CD4-positive, CD25-positive, alpha-beta regulatory T cell (primary cell): ENCODE results near the gene PPP2R5E. TPM values are rescaled to one million over a fixed set of nuclear protein-coding genes. Genes with fewer than 3 reads are reported as not detected.

ENCODE experiments used
- ATAC-seq, 2 donors: fragments of 150-1000 bp; cut with Tn5 transposase; one replicate each; pipeline ENCODE4 v1.10.0; 2021; ENCODE audit warnings: low read depth in 2 of 2, moderate number of reproducible peaks in 2 of 2, moderate library complexity in 1 of 2
- DNase-seq, 3 donors: peaks; one replicate each; pipeline versions ENCODE4 v3.0.0 to v3.0.0-alpha.2; 2012 to 2022; ENCODE audit warnings: mixed read lengths in 1 of 3
- H3K27ac ChIP-seq: one replicate; pipeline ENCODE4 v1.7.0; 2013; ENCODE audit warnings: mild to moderate bottlenecking, low read length; ENCODE audit not compliant: insufficient read depth, poor library complexity, severe bottlenecking
- H3K27me3 ChIP-seq: one replicate; pipeline ENCODE4 v1.7.0; 2013; ENCODE audit warnings: low read length; ENCODE audit not compliant: control insufficient read depth, insufficient read depth
- H3K36me3 ChIP-seq: one replicate; pipeline ENCODE4 v1.7.0; 2013; ENCODE audit warnings: mild to moderate bottlenecking, low read length, moderate library complexity; ENCODE audit not compliant: control insufficient read depth, insufficient read depth
- H3K4me1 ChIP-seq: 2 replicates; pipeline ENCODE4 v1.7.0; 2013; ENCODE audit warnings: mild to moderate bottlenecking, low read length; ENCODE audit not compliant: insufficient read depth, control insufficient read depth, poor library complexity, severe bottlenecking
- H3K4me3 ChIP-seq: one replicate; pipeline ENCODE4 v1.7.0; 2013; ENCODE audit warnings: low read depth, mild to moderate bottlenecking, low read length, moderate library complexity
- H3K9me3 ChIP-seq, 2 experiments: 1 replicate in 1 of 2; 2 replicates in 1 of 2; pipeline ENCODE4 v1.7.0; 2013; ENCODE audit warnings: low read length in 2 of 2, mild to moderate bottlenecking in 1 of 2, moderate library complexity in 1 of 2; ENCODE audit not compliant: control insufficient read depth in 2 of 2
- H3K27ac Mint-ChIP-seq, 3 donors: one replicate each; pipeline ENCODE4 v1.8.0; 2020 to 2022; ENCODE audit warnings: mild to moderate bottlenecking in 3 of 3, mixed read lengths in 3 of 3, moderate library complexity in 2 of 3
- H3K27me3 Mint-ChIP-seq: one replicate; pipeline ENCODE4 v1.8.0; 2022; ENCODE audit warnings: mild to moderate bottlenecking, mixed read lengths
- H3K36me3 Mint-ChIP-seq: one replicate; pipeline ENCODE4 v1.8.0; 2020; ENCODE audit warnings: mixed read lengths
- H3K4me1 Mint-ChIP-seq, 4 donors: one replicate each; pipeline ENCODE4 v1.8.0; 2020 to 2022; ENCODE audit warnings: mixed read lengths in 4 of 4, mild to moderate bottlenecking in 1 of 4
- H3K4me3 Mint-ChIP-seq, 4 donors: one replicate each; pipeline ENCODE4 v1.8.0; 2020 to 2022; ENCODE audit warnings: mild to moderate bottlenecking in 4 of 4, mixed read lengths in 4 of 4, moderate library complexity in 3 of 4
- H3K9me3 Mint-ChIP-seq, 7 donors: one replicate each; pipeline ENCODE4 v1.8.0; 2020 to 2022; ENCODE audit warnings: mixed read lengths in 7 of 7, mild to moderate bottlenecking in 3 of 7, moderate library complexity in 2 of 7
- polyA plus RNA-seq, 4 donors: library from polyadenylated mRNA; unstranded; fragments of 300-500 nt; fragmentation: Illumina TruSeq; gene quantifications; one replicate each; pipeline ENCODE4 v1.2.3, GENCODE V29; 2021
- total RNA-seq: library from RNA; stranded (reverse); gene quantifications from one replicate; pipeline ENCODE4 v1.2.3, GENCODE V29; 2022

PPP2R5E gene
- total and polyA plus RNA-seq, 5 donors from 2014 or later: 31.2 to 50.3 (median 35.2) TPM

- peak overlapping the region in 2 of 3 donors; percentile 33 to 78 for H3K27ac Mint-ChIP-seq
- peaks cover 10% of the 10 kb centered on the region for H3K36me3 Mint-ChIP-seq
- Histone ChIP-seq H3K36me3 (no peaks in the 10 kb centered on the region), H3K27me3 (no peaks in the 10 kb centered on the region), H3K4me1 (peaks cover 53% of the 10 kb centered on the region), H3K27ac (peak overlapping the region; percentile 48), H3K9me3 (no peaks in the 10 kb centered on the region), H3K4me3 (peak overlapping the region; percentile 62)
- DNase-seq (peak in 2 of 3 donors; percentile 12 to 67), ATAC-seq (peak; percentile 61 to 67)
- H3K27me3 Mint-ChIP-seq: no peaks in the 10 kb centered on the region
- H3K4me3 Mint-ChIP-seq: peak overlapping the region in 3 of 4 donors; percentile 27 to 62 (median 41)
- H3K4me1 Mint-ChIP-seq: peaks cover 49 to 76% (median 69%) of the 10 kb centered on the region in 4 donors
- H3K9me3 Mint-ChIP-seq: no peaks in the 10 kb centered on the region
Measured at GRCh38 chr14:63438065-63438757, 105.0 kb downstream of the PPP2R5E start.

- Histone ChIP-seq H3K4me3 (peak overlapping the region; percentile 12), H3K4me1 (peaks cover 53% of the 10 kb centered on the region), H3K27me3 (no peaks in the 10 kb centered on the region), H3K9me3 (no peaks in the 10 kb centered on the region), H3K36me3 (no peaks in the 10 kb centered on the region), H3K27ac (peak overlapping the region; percentile 47)
- Mint-ChIP-seq H3K27ac (peak overlapping the region; percentile 33 to 98 (median 68)), H3K9me3 (no peaks in the 10 kb centered on the region), H3K4me1 (peaks cover 52 to 83% (median 75%) of the 10 kb centered on the region in 4 donors), H3K36me3 (peaks cover 4% of the 10 kb centered on the region), H3K27me3 (no peaks in the 10 kb centered on the region), H3K4me3 (peak overlapping the region in 1 of 4 donors; percentile 30)
- ATAC-seq: no peak
- no peak for DNase-seq
Measured at GRCh38 chr14:63436286-63437098, 106.7 kb downstream of the PPP2R5E start.

GRCh38 chr14:63435838-63436237, 107.3 kb downstream of the PPP2R5E start:
- H3K27ac ChIP-seq: peak overlapping the region; percentile 47

GRCh38 chr14:63435204-63435603, 108.0 kb downstream of the PPP2R5E start:
- ATAC-seq (no peak), DNase-seq (peak in 2 of 3 donors; percentile 4 to 52)
- peaks cover 53% of the 10 kb centered on the region for H3K4me1 ChIP-seq
- H3K4me3 ChIP-seq: peak overlapping the region; percentile 64
- H3K27ac Mint-ChIP-seq: peak overlapping the region; percentile 60 to 83 (median 62)
- no peaks in the 10 kb centered on the region for H3K36me3 ChIP-seq
- H3K27me3 ChIP-seq: no peaks in the 10 kb centered on the region
- H3K27me3 Mint-ChIP-seq: no peaks in the 10 kb centered on the region
- no peaks in the 10 kb centered on the region for H3K36me3 Mint-ChIP-seq
- H3K27ac ChIP-seq: peak overlapping the region; percentile 45
- peaks cover 54 to 78% (median 68%) of the 10 kb centered on the region in 4 donors for H3K4me1 Mint-ChIP-seq
- no peaks in the 10 kb centered on the region for H3K9me3 ChIP-seq
- no peaks in the 10 kb centered on the region for H3K9me3 Mint-ChIP-seq
- H3K4me3 Mint-ChIP-seq: peak overlapping the region; percentile 23 to 85 (median 71)

More at GRCh38 chr14:63435838-63436237, 107.3 kb downstream of the PPP2R5E start:
- no peaks in the 10 kb centered on the region for H3K27me3 Mint-ChIP-seq
- Histone ChIP-seq H3K4me3 (peak overlapping the region; percentile 64), H3K27me3 (no peaks in the 10 kb centered on the region), H3K9me3 (no peaks in the 10 kb centered on the region), H3K4me1 (peaks cover 53% of the 10 kb centered on the region), H3K36me3 (no peaks in the 10 kb centered on the region)
- H3K4me3 Mint-ChIP-seq: peak overlapping the region; percentile 23 to 85 (median 71)
- H3K9me3 Mint-ChIP-seq: no peaks in the 10 kb centered on the region
- peaks cover 54 to 79% (median 70%) of the 10 kb centered on the region in 4 donors for H3K4me1 Mint-ChIP-seq
- peak overlapping the region; percentile 60 to 83 (median 62) for H3K27ac Mint-ChIP-seq
- no peak for DNase-seq
- no peaks in the 10 kb centered on the region for H3K36me3 Mint-ChIP-seq
- peak in 1 of 2 donors; percentile 45 for ATAC-seq

GRCh38 chr14:63432888-63433552, 110.2 kb downstream of the PPP2R5E start:
- Mint-ChIP-seq H3K27me3 (no peaks in the 10 kb centered on the region), H3K9me3 (no peaks in the 10 kb centered on the region), H3K4me3 (peak overlapping the region in 1 of 4 donors; percentile 35)

GRCh38 chr14:63432228-63432627, 110.9 kb downstream of the PPP2R5E start:
- Mint-ChIP-seq H3K4me1 (peaks cover 46 to 58% (median 49%) of the 10 kb centered on the region in 4 donors), H3K27me3 (no peaks in the 10 kb centered on the region), H3K4me3 (no peak overlapping the region), H3K9me3 (no peaks in the 10 kb centered on the region), H3K36me3 (peaks cover 4% of the 10 kb centered on the region), H3K27ac (peak overlapping the region in 1 of 3 donors; percentile 2)
- Histone ChIP-seq H3K27ac (no peak overlapping the region), H3K9me3 (no peaks in the 10 kb centered on the region), H3K36me3 (no peaks in the 10 kb centered on the region), H3K4me1 (peaks cover 28% of the 10 kb centered on the region), H3K4me3 (no peak overlapping the region), H3K27me3 (no peaks in the 10 kb centered on the region)
- ATAC-seq (no peak), DNase-seq (no peak)

More at GRCh38 chr14:63432888-63433552, 110.2 kb downstream of the PPP2R5E start:
- H3K9me3 ChIP-seq: no peaks in the 10 kb centered on the region
- no peak overlapping the region for H3K27ac ChIP-seq
- no peaks in the 10 kb centered on the region for H3K36me3 ChIP-seq
- H3K36me3 Mint-ChIP-seq: peaks cover under 1% of the 10 kb centered on the region
- H3K4me1 ChIP-seq: peaks cover 35% of the 10 kb centered on the region
- DNase-seq (no peak), ATAC-seq (no peak)
- H3K27ac Mint-ChIP-seq: peak overlapping the region in 1 of 3 donors; percentile 13
- no peaks in the 10 kb centered on the region for H3K27me3 ChIP-seq
- no peak overlapping the region for H3K4me3 ChIP-seq
- peaks cover 52 to 63% (median 55%) of the 10 kb centered on the region in 4 donors for H3K4me1 Mint-ChIP-seq

GRCh38 chr14:63431466-63431865, 111.7 kb downstream of the PPP2R5E start:
- no peaks in the 10 kb centered on the region for H3K9me3 Mint-ChIP-seq
- no peaks in the 10 kb centered on the region for H3K27me3 Mint-ChIP-seq
- Histone ChIP-seq H3K27me3 (no peaks in the 10 kb centered on the region), H3K27ac (no peak overlapping the region), H3K9me3 (no peaks in the 10 kb centered on the region), H3K4me1 (peaks cover 21% of the 10 kb centered on the region), H3K4me3 (no peak overlapping the region), H3K36me3 (no peaks in the 10 kb centered on the region)
- DNase-seq: no peak
- no peak overlapping the region for H3K27ac Mint-ChIP-seq
- peaks cover 4% of the 10 kb centered on the region for H3K36me3 Mint-ChIP-seq
- peaks cover 39 to 56% (median 44%) of the 10 kb centered on the region in 4 donors for H3K4me1 Mint-ChIP-seq
- no peak overlapping the region for H3K4me3 Mint-ChIP-seq
- ATAC-seq: no peak
